NCI-H226 (cell line): ENCODE data around the gene NAV1.
"Not testable (repeated sequence)": the region's sequence is repeated elsewhere in the genome, so short reads cannot be mapped to it uniquely, and the experiment has no call there.

ENCODE experiments used
- DNase-seq: peaks from one replicate; pipeline ENCODE4 v3.0.0-alpha.2; 2015

NAV1 gene

DNA sequence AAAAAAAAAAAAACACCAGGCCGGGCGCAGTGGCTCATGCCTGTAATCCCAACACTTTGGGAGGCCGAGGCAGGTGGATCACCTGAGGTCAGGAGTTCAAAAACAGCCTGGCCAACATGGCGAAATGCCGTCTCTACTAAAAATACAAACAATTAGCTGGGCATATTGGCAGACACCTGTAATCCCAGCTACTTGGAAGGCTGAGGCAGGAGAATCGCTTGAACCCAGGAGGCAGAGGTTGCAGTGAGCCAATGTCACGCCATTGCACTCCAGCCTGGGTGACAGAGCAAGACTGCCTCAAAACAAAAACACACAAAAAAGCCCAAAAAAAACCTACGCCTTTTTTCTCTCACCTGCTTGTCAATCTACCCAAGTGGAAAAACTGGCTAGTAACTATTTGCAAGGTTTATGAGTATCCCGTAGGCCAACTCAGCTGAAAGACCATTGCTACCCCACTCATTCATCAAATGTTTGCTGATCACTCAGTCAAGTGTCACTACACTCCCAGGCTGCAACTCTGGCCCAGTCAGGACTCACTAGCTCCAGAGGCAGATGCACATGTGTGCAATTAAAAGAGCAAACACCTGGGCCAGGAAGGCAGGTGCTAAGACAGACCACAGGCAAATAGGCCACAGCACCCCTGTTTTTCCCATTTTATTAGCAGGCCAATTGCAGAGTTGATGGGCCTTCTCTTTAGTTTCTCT is 34.0 kb upstream of the NAV1 start:
- no peak for DNase-seq

DNA sequence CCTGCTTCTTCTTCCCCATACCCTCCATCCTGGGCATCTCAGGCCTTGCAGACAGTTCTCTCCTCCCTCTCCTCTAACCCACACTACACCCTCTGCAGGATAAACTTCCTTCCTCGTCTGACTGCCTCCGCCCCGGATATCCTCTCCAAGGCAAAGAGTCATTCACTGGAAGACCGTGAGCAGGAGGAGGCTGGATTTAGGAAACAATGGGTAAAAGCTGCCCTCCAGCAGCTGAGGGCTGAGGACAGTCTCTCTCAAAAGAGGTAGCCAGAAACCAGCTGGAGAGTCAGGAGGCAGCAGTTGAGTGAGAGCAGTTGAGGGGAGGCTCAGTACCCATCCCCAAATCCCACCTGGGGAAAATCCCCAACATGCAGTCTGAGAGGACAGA is 33.4 kb upstream of the NAV1 start:
- DNase-seq, result peak; percentile 72

DNA sequence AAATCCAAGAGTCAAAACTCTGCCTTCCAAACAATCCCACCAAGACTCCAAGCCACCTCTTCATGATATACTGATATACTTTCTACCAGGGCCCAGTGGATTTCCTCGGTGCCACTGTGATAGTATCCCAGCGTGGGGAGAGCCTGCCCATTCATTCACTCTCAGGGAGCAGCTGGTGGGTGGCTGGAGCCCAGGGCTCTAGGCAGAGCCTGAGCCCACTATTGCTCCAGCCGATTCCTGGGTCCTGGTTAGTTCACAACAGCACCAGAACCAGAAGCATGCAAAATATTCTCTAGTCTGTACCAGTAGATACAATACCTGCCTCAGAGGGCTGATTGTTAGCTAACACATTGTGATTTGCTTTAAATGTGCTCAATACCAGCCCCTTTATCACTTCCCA is 32.8 kb upstream of the NAV1 start:
- no peak for DNase-seq

DNA sequence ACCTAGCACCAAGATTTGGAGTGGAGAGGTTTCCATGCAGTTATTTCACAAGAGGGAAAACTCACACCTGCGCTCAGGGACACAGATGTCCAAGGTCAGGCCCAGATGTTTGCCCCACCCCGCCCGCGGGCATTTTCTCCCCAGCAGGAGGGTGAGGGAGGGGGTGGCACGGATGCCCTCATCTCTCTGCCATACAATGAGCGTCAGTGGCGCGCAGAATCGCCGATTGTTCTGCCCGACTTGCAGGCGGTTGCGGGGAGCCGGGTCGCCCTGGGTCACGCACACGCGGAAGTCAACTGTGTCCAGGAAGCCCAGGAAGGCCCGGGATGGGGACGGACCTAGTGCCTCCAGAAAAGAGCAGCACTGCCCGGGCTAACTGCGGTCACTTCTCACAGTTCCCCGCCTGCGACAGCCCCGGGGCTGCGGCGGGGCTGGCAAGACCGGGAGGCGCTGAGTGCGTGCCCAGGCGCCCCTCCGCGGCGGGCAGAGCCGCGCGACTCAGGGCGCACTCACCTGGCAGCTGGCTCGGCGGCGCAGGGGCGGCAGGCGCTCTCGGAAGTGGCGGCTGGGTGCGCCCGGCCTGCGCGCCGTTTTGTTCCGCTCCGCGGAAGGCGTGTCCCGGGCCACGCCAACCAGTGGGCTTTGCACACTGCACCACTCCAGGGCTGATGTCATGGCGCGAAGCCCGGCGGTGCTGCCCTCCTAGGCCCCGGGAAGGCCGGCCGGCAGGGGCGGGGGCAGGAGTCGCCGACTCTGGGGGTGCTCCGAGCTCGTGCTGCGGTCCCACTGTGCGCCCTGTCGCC is 32.2 kb upstream of the NAV1 start, which contains the start of gene CSRP1:
CSRP1 (minus strand) TSS at position 567 of the 803 bp plus-strand sequence. CDS start 10,820 bp downstream, outside the sequence.
- DNase-seq, result peak; percentile 91

DNA sequence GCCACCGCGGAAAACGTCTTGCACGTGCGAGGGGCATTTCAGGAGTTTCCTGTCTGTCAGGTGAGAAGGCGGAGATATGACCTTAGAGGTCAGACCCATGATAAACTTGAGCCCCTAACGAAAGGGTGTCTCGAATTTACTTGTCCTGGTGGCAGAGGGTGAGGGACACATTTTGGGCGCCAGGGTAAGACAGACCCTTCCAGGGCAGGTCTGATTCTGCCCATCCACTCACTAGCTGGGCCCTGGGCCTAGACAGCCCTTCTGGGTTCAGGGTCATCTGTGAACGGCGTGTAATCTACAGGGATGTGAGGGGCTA is 31.6 kb upstream of the NAV1 start:
- DNase-seq, result no peak

DNA sequence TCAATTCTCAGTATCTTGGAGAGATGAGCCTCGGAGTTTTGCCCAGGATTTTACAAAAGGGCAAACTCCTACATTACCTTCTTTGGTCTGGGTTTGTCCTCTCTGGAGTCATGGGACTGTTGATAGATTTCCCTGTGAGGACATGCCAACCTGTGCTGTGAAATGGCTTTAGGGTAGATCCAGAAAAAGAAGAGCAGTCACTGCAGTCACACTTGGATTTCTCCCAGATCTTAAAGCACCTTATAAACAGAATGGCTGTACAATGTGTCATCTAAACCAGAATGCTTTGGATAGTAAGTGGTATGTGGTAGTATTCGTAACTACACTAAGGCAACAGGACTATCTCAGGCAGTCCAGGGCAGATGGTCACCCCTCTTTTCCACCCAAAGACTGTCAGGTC is 30.1 kb upstream of the NAV1 start:
- no peak for DNase-seq

DNA sequence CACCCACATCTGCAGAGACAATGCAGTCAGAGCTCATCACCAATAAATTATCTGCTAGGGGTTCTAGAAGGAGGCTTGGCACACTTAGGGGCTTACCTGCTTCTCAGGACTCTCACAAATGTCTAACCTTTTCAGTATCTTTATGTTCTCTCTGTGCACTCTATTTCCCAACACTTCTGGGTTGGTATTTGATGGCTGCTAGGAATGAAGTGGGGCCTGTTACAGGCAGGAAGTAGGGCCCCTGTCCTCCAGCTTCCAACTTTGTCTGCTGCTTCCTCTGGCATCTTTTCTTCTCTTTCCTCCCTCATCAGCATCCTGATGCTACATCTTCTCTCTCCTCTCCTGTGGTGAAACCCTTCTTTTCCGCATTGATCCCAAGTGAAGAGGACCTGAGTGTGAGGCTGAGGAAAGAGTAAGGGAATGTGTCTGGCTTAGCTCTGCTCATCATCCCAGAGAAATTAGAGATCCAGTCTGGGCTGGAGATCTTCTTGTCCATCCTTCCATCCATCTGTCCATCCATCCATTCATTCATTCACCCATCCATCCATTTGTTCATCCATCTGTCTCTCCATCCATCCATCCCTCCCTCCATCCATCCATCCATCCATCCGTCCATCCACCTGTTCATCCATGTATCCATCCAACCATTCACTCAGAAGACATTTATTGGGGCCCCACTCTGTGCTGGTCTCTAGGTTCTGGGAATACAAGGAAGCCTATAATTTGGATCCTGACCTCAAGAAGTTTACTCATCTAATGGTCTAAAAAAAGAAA is 29.1 kb upstream of the NAV1 start:
- DNase-seq, result no peak

DNA sequence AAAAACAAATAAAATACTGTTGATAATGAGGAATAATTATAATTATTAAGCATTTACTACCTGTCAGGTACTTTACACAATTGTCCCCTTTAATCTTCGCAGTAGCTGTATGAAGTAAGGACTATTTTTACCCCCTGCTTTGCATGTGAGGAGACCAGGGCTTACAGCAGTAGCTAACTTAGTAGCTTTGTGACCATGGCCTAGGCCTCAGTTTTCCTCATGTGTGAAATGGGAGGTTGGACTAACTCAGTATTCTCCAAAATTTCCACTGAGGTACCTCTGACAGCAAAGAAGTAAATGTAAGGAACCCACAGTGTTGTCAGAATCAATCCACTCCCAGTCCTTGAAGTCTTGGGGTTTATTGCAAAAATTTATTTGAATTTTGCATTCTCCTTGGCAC is 28.2 kb upstream of the NAV1 start:
- DNase-seq, result no peak

DNA sequence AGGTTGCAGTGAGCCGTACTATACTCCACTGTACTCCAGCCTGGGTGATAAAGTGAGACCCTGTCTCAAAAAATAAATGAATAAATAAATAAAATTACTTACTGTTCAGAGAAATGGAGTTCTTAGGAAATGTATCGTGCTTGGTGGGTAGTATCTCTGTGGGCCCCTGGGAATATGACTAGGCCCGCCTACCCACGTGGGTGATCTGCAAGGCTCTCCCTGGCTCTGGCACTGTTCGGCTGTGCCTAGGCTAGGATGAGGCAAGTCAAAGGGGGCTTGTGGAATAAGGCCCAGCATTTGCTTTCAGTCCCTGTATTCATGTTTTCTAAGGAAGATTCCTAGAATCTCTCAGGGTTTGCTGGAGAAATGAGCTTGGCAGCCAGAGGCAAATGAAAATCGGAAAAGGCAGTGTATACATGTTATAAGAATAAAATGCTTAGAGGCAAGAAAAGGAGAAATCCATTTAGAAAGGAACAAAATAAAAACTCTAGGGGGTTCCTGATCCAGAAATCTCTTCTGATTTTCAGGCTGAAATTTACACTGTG is 27.5 kb upstream of the NAV1 start:
- DNase-seq, result no peak

DNA sequence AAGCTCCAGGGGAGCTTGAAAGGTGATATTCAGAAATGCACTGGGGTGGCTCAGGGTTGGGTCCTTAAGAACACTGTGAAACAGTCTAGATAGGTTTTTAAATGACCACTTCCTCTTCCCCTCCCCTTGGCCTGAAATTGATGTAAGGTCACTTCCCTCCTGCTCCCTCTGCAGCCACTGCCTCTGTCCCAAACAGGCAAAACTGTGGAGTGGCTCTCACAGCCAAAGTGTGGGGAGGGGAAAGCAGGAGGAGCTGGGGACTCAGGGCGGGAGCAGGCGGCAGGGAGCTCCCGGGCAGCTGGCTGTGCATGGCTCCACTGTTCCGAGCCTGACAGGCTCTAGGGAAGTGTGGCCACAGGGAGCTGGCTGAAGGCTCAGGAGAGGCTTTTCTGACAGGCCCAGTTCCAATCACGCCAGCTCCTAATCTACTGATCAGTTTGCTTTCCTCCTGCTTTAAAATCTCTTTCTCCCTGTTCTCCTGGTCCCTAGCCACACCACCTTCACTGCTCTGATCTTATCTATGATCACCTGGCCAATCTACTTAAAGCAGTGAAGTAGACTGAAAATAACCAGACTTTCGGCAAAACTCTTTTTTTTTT is 26.9 kb upstream of the NAV1 start:
- DNase-seq, result no peak

DNA sequence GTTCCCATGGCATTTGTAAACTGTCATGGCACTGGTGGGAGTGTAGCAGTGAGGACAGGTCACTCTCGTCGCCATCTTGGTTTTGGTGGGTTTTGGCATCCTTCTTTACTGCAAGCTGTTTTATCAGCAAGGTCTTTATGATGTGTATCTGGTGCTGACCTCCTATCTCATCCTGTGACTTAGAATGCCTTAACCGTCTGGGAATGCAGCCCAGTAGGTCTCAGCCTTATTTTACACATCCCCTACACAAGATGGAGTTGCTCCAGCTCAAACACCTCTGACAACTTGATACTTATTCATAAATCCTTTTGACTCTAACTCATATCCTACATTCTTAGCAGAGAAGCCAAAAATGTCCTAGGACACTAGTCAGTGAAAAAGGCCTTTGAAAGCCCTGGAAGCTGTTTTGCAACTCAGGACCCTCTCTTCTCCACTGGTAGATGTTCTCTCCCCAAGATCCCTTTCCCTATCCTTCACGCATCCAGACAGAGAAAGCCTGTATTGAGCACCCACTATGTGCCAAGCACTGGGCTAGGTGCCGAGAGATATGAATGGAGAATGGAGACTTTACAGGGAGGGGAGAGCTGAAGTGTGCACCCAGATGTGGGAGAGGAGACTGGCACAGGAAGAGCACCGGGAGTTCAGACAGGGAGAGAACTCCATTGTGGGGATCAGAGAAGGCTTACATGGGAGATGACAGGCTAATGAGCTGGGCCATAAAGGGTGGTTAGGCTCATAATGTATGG is 25.3 kb upstream of the NAV1 start:
- no peak for DNase-seq

DNA sequence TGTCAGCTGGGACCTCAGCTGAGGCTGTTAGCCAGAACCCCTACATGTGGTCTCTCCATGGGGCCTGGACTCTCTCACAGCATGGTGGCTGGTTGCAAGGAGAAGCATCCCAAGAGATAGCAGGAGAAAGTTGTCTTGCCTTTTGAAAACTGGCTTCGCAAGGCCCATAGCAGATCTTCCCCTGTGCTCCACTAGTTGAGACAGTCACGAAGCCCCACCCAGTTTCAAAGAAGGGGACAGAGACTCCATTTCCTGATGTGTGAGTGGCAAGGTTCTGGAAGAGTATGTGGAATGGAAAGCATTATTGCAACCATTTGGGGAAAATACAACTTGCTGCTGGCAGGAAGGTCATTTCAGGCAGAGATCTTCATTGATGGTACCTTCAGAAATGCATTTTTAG is 24.5 kb upstream of the NAV1 start:
- DNase-seq, result no peak

DNA sequence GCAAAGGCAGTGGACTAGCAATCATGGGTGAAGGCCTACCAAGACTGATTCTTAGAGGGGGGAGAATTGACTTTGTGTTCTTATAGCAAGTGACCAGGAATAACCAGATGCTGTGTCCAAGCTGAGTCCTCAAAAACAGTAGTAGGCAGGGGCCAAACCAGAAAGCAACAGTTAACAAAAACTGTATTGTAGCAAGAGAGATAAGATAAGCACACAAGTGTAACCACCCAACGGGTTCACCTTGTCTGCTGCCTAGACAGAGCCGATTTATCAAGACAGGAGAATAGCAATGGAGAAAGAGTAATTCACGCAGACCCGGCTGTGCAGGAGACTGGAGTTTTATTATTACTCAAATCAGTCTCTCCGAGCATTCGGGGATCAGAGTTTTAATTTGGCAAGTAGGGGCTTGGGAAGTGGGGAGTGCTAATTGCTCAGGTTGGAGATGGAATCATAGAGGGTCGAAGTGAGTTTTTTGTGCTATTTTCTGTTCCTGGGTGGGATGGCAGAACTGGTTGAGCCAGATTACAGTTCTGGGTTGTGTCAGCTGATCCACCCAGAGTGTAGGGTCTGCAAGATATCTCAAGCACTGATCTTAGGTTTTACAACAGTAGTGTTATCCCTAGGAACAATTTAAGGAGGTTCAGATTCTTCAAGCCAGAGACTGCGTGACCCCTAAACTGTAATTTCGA is 23.7 kb upstream of the NAV1 start:
- no peak for DNase-seq

DNA sequence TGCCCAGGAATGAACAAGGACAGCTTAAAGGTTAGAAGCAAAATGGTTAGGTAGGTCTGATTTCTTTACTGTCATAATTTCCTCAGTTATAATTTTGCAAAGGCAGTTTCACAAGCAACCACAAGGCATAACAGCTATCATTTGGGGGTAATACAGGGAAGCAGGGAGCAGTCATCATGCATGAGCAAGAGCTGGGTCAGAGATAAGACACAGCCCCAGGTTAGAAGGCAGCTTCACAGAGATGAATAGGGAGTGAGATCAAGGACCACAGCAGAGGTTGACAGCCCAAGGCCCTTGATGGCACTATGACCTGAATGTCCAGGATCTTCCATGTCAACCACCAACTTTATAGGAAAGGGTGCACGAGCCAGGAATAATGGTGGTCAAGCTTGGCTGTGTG is 23.0 kb upstream of the NAV1 start:
- DNase-seq, result peak; percentile 79

DNA sequence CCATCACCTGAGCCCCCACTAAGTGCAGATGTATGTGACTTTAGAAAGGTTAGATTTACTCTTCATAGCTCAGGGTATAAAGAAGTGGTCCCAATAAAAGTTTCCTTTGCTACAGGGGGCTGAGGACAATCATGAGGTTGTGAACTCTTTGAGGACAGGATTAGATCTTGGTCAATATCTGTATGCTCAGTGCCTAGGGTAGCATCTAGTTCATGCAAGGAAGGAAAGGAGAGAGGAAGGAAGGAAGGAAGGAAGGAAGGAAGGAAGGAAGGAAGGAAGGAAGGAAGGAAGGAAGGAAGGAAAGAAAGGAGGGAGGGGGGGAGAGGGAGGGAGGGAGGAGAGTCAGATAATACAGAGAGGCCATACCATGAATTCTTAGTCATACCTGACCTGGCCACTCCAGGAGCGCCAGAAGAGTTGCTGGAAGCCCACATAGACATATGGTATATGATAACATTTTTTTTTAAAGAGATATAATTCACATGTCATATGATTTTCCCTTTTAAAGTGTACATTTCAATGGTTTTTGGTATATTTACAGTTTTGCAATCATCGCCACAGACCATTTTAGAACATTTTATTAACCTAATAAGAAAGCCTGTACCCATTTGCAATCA is 22.3 kb upstream of the NAV1 start:
- no peak for DNase-seq

DNA sequence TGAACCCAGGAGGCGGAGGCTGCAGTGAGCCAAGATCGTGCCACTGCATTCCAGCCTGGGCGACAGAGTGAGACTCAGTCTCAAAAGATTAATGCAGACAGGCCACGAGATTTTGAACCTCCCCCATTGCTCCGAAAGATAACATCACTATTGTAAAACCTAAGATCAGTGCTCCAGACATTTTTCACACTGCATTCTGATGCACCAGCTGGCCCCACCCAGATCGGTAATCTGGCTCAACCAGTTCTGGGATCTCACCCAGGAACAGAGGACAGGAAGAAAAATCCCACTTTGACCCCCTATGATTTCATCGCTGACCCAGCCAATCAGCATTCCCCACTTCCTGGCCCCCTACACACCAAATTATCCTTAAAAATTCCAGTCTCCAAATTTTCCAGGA is 21.3 kb upstream of the NAV1 start:
- peak; percentile 66 for DNase-seq

DNA sequence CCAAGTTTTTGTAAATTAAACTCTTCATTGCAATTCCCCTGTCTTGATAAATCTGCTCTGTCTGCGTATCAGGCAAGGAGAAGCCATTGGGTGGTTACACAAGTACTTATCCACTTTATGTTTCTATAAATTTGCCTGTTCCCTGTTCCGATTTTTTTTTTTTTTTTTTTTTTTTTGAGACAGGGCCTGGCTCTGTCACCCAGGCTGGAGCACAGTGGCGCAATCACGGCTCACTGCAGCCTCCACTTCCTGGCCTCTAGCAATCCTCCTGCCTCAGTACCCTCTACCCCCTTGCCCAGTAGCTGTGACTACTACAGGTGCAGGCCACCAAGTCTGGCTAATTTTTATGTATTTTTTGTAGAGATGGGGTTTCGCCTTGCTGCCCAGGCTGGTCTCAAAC is 20.9 kb upstream of the NAV1 start:
- DNase-seq, result no peak

DNA sequence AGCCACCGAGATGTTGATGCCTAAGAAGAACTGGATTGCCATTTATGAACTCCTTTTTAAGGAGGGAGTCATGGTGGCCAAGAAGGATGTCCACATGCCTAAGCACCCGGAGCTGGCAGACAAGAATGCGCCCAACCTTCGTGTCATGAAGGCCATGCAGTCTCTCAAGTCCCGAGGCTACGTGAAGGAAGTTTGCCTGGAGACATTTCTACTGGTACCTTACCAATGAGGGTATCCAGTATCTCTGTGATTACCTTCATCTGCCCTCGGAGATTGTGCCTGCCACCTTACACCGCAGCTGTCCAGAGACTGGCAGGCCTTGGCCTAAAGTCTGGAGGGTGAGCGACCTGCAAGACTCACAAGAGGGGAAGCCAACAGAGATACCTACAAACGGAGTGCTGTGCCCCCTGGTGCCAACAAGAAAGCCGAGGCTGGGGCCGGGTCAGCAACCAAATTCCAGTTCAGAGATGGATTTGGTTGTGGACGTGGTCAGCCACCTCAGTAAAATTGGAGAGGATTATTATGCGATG is 18.8 kb upstream of the NAV1 start:
- not testable (repeated sequence) for DNase-seq

DNA sequence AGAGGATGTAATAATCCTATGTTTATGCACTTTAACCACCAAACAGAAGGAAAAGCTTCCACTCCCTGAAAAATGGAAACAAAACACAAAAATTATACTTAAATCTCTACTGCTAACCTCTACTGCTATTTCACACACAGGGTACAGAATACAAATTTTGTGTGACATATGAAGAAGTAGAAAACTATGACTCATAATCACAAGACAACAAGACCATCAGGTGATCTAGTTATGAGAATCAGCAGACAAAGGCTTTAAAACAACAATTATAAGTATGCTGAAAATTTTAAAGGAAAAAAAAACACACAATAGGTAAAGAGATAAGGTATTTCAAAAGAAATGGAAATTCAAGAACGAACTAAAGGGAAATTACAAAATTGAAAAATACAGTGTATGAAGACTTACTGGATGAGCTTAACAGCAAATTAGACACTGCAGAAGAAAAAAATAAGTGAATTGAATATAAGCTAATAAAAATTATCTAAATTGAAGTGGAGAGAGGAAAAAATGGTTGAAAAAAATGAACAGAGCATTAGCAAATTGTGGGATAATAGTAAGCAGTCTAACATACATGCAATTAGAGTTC is 13.6 kb upstream of the NAV1 start:
- DNase-seq, result no peak

DNA sequence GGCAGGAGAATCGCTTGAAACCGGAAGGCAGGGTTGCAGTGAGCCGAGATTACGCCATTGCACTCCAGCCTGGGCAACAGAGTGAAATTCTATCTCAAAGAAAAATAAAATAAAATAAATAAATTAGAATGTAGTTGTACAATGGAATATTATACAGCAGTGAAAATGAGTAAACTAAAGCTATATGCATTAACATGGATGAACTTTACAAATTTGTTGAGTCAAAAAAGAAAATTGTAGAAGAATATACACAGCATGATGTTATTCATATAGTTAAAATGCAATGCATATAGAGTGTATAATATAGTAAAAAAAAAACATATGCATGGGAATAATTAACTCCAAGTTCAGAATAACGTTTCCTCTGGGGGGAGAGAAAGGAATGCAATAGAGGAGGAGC is 11.0 kb upstream of the NAV1 start:
- no peak for DNase-seq
